ENCODE results near the gene ANKRD9.
A peak's percentile ranks its signal among the peaks of the same experiment; 100 is the strongest.
"Not testable (repeated sequence)": the region's sequence is repeated elsewhere in the genome, so short reads cannot be mapped to it uniquely, and the experiment has no call there.

ANKRD9 gene

DNA sequence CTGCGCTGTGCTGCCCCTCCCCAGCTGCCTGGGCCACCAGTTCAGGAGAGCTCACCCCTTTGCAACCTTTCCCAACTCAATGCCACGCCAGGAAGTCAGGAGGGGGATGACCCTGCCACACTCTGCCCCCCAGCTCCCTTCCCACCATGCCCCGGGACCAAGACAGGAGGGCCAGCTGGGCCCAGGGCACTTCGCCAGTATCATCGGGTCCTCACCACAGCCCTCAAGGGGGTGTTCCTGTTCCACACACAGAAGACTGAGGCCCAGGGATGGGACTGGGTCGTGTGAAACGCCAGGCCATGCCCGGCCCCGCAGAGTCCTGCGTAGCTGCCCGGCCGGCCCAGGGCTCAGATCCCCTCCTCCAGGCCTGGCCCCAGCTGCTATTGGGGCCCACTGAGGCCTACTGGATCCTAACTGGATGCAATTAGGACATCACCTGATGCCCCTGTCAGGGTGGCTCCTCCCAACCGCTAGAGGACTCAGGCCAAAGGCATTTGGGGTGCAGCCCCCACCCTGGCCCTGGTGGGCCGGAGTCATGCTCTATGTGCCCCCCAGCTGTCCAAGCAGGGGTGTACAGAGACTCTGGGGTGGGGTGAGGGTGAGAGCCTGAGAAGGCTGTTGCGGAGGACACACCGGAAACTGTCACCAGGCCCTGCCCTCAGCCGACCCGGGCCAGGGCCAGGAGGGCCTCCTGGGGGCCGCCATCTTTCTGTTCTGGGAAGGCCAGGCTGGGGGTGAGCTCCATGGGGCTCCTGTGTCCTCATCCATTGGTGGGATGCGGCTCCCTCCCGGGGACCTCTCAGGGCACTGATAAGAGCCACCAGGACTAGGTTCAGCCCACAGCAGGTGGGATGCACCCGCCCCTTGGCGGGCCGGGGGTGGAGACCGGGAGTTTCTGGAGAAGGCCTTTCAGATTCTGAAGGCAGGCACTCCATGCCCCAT is 29.3 kb upstream of the ANKRD9 start:
- no peak for DNase-seq (ENCODE audit: low read depth in 2 of 2)

- DNase-seq (ENCODE audit: low read depth in 2 of 2): no peak
Observed at GRCh38 chr14:102537981-102538601, 28.5 kb upstream of the ANKRD9 start.

GRCh38 chr14:102532204-102532658 is 22.7 kb upstream of the ANKRD9 start:
- no peak for DNase-seq (ENCODE audit: low read depth in 2 of 2)

DNA sequence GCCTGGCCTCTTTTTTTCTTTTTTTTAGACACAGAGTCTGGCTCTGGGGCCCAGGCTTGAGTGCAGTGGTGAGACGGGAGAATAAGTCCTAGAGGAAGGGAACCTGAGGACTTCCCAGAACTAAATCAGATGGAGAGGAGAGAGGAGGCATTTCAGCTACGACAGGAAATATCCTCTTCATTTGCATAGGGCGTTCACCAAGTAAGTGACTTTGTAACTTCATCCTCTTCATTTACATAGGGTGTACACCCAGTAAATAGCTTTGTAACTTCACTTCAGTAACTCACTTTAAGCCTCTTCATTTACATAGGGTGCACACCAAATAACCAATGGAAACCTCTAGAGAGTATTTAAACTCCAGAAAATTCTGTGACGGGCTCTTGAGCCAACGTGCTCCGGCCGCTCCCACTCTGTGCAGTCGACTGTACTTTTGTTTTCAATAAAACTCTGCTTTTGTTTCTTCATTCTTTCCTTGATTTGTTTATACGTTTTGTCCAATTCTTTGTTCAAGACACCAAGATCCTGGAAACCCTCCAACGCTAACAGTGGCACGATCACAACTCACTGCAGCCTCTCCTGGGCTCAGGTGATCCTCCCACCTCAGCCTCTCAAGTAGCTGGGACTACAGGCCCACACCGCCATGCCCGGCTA is 21.4 kb upstream of the ANKRD9 start:
- no peak for DNase-seq (ENCODE audit: low read depth in 2 of 2)

DNA sequence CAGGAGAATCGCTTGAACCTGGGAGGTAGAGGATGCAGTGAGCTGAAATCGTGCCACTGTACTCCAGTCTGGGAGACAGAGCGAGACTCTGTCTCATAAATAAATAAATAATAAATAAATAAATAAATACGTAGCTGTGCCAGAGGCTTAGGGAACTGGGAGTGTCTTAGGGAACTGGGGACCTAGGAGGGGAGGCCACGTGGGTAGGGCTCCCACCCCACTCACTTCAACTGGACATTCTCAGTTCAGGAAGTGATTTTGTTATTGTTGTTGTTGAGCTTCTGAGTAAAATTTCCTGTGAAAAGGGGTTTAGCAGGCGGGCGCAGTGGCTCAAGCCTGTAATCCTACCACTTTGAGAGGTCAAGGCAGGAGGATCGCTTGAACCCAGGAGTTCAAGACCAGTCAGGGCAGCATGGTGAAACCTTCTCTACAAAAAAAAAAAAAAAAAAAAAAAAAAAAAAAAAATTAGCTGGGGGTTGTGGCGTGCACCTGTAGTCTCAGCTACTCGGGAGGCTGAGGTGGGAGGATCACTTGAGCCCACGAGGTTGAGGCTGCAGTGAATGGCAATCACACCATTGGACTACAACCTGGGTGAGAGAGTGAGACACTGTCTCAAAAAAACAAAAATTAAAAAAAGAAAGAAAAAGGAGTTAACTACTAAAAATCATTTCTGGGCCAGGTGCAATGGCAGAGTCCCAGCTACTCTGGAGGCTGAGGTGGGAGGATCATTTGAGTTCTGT is 19.0 kb upstream of the ANKRD9 start:
- DNase-seq (ENCODE audit: low read depth in 2 of 2): no peak

DNA sequence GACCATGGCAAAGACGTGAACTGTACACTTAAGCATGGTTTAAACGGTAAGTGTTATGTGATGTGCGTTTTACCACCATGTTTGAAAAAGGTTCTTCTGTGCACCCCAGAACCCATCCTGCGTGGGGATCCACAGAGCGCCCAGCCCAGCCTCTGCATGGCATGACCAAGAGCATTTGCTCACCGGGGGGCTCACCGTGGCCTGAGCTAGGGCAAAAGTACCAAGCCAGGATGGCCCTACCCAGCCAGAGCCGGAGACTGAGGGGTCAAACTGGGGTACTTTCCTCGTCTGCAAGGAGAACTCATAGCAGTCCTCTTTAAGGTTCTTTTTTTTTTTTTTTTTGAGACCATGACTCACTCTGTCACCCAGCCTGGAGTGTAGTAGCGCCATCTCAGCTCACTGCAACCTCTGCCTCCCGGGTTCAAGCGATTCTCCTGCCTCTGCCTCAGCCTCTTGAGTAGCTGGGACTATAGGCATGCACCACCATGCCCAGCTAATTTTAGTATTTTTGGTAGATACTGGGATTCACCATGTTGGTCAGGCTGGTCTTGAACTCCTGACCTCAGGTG is 16.4 kb upstream of the ANKRD9 start:
- no peak for DNase-seq (ENCODE audit: low read depth in 2 of 2)

DNA sequence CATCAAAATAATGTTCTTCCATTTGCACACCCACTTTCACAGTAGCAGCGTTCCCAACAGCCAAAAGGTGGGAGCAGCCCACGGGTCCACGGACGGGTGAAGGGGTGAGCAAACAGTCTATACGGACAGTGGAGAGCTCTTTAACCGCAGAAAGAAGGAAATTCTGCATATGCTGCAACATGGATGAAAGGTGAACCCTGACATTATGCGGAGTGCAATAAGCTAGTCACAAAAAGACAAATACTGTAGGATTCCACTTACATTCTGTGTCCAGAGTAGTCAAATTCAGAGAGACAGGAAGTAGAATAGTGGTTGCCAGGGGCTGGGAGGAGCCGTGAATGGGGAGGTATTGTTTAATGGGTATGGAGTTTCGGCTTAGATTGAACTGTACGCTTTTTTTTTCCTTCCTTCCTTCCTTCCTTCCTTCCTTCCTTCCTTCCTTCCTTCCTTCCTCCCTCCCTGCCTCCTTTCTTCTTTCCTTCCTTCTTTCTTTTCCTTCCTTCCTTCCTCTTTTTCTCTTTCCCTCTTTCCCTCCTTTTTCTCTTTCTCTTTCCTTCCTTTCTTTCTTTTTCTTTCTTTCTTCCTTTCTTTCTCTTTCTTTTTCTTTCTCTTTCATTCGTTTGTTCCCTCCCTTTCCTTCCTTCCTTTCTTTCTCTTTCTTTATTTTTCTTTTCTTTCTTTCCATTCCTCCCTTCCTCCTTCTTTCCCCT is 15.8 kb upstream of the ANKRD9 start:
- DNase-seq (ENCODE audit: low read depth in 2 of 2): no peak

GRCh38 chr14:102524451-102525218 is 15.1 kb upstream of the ANKRD9 start:
- DNase-seq (ENCODE audit: low read depth in 2 of 2): peak; percentile 93 to 97

DNA sequence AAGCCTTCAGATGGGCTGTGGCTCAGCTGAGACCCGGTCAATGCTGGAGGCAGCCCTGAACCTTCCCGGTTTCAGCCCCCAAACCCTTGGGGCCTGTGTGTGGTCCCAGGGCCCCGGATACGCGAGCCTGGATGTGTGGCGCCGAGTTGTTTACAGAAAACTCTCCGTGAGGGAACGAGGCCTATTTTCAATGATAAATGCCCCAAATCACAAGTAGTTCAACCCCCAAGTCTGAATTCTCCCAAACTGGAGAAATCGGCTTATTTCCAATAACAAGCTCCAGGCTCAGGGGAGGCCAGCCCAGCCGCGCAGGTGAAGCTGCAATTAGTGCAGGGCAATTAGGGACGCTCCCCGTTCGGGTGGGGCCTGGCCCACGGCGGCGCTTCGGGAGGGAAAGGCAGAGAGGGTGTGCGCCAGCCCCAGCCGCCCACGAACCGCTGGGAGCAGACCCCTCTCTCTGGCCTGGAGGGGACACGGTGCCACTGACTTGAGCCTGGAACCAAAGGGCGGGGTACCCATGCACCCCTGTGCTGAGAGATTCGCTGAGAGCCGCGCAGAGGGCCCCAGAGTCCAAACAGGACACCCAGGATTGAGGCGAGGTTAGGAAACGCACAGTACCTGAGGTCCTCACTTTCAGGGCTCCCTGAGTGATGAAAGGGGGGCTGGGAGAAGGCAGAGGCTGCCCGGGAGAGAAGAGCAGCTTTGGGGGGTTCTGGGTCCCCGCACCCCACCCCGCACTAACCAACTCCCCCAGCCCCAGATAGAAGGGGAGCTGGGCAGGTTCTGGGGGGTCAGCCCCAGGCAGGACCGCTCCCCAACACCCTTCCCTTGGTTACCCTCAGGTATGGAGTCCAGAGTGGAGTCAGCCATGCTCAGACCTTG is 14.2 kb upstream of the ANKRD9 start:
- DNase-seq (ENCODE audit: low read depth in 2 of 2): no peak

- no peak for DNase-seq (ENCODE audit: low read depth in 2 of 2)
Observed at GRCh38 chr14:102523200-102523568, 13.6 kb upstream of the ANKRD9 start.

DNA sequence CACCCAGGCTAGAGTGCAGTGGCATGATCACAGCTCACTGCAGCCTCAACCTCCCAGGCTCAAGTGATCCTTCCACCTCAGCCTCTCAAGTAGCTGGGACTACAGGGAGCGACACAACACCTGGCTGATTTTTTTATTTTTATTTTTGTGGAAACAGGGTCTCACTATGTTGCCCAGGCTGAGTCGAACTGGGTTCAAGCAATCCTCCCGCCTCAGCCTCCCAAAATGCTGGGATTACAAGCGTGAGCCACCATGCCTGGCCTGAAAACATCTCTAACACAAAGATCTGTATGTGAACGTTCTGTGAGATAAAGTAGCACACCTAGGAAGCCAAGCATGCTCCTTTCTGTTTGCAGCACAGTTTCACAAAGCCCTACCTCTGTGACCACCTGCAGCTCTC is 10.1 kb upstream of the ANKRD9 start:
- not testable (repeated sequence) for DNase-seq (ENCODE audit: low read depth in 2 of 2)

DNA sequence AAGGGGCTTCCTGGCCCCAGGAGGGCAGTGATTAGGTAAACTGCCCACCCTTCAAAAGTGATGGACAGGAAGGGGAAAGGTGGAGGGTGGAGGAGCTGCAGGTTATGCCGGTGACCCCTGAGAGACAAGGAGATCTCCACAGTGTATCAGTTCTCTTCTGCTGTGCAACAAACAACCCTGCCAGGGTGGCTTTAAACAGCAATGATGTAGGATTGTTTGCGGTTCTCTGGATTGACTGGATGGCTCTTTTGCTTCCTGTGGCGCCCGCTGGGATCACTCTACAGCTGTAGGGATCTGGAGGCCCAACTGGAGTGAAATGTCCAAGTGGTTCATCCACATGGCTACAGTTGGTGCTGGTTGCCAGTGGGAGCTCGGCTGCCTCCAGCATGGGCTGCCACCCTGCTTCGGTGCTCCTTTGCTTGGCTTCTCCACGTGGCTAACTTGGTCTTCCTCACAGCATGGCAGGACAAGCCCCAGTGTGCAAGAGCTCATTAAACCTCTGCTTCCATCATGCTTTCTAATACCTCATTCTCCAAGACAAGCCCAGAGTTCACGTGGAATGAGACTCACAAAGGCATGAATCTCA is 8.6 kb upstream of the ANKRD9 start:
- DNase-seq (ENCODE audit: low read depth in 2 of 2): no peak

GRCh38 chr14:102517392-102518062 is 8.0 kb upstream of the ANKRD9 start:
- no peak for DNase-seq (ENCODE audit: low read depth in 2 of 2)

- DNase-seq (ENCODE audit: low read depth in 2 of 2): peak; percentile 50 to 51
Observed at GRCh38 chr14:102516531-102517391, 7.2 kb upstream of the ANKRD9 start.

DNA sequence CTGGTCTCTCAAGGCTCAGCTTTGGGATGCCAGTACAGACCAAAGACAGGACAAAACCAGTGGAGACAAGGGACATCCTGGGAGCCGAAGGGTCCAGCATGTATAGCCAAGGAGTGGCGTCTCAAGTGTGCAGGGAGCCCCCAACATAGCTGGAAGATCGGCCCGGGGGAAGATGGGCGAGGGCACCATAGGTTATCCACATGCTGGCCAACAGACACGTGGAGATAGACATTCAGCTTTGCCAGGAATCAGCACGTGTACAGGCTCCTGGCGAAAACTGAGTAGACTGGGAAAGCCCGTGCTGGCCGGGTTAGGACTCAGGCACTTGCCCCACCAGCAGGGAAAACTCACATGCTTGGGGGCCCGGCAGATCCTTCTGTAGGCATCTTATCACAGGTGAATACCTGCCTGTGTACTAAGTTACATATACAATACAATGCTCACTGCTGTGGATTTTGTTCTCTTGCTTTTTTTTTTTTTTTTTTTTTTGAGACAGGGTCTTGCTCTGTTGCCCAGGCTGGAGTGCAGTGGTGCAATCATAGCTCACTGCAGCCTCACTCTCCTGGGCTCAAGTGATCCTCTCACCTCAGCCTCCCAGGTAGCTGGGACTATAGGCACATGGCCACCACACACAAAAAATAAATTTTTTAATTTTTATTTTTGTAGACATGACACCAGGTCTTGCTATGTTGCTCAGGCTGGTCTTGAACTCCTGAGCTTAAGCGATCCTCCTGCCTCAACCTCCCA is 5.6 kb upstream of the ANKRD9 start:
- DNase-seq (ENCODE audit: low read depth in 2 of 2): no peak

Measured in activated CD4-positive, alpha-beta T cell treated with anti-CD3 and anti-CD28 coated beads for 24 hours (primary cell).